Ovary (tissue), 3 donors: Measurements from ENCODE around the gene HERC4.

Source experiments
- CTCF ChIP-seq, 3 donors: fragments of 450-650 bp in 2 of 3; fragments of 200-600 bp in 1 of 3; IDR thresholded peaks; one replicate each; pipeline versions ENCODE4 v1.5.1 to v1.8.0; 2016 to 2022; ENCODE audit warnings: antibody characterized with exemption in 3 of 3, mild to moderate bottlenecking in 1 of 3
- EP300 ChIP-seq: sonication (generic); formaldehyde crosslinking; IDR thresholded peaks from one replicate; pipeline ENCODE4 v1.6.1; 2017; ENCODE audit warnings: antibody characterized with exemption
- POLR2A ChIP-seq: fragments of 450-650 bp; IDR thresholded peaks from one replicate; pipeline ENCODE4 v1.6.1; 2017; ENCODE audit warnings: antibody characterized with exemption, mild to moderate bottlenecking, moderate library complexity
- donor health status: DM: no; HTN: no; CAD: no.

- no peak for TF ChIP-seq CTCF (IDR thresholded peaks at IDR 0.05)
- no peak for TF ChIP-seq POLR2A
- TF ChIP-seq EP300: no peak
Measured at GRCh38 chr10:67934336-67934735, 140.7 kb downstream of the HERC4 start.
